GM08714 (cell line): ENCODE results near the gene PYGB.
"Not testable (repeated sequence)": the region's sequence is repeated elsewhere in the genome, so short reads cannot be mapped to it uniquely, and the experiment has no call there.

ENCODE experiments used
- H3K4me3 ChIP-seq: fragments of 200-500 bp; sonication (Bioruptor generic); 2 replicates; pipeline ENCODE4 v1.5.1; 2014; ENCODE audit warnings: mild to moderate bottlenecking, low read length, inconsistent platforms
- ZNF274 ChIP-seq: IDR thresholded peaks from 2 replicates; pipeline ENCODE4 v1.6.1; 2012; ENCODE audit warnings: mild to moderate bottlenecking, low read depth, low read length

Gene PYGB

DNA sequence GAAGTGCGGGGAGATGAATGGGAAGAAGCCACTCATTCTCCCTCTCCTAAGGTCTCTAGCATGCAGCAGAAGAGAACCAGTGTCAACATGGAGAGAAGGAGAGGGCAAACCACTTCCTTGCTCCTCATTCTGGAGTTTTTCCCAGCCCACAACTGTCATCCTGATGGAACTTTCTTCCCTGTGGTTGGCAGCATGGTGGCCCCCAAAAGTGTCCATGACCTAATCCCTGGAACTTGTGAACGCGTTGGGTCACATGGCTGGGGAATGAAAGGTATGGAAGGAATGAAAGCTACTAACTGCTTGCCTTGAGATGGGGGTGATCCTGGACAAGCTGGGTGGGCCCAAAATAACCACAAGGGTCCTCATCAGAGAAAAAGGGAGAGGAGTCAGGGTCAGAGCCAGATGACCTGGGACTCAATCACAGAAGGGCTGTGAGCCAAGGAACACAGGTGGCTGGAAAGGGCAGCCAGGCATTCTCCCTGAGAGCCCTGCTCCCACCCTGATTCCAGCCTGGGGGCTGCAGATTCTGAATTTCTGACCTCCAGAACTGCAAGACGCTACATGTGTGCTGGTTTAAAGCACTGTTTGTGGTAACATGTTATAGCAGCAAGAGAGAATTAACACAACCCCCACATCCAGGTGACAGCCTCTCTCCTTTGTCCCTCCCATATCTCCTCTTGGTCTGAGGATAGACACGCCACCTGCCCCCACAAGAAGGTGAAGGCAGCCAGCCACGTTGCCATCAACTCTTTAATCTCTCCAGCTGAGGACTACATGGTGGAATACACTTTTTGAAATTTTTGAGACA is 63.2 kb downstream of the PYGB start:
- peak overlapping the region; percentile 11; the same call in 1 of the 2 replicates for H3K4me3 ChIP-seq
- TF ChIP-seq ZNF274 = no peak

DNA sequence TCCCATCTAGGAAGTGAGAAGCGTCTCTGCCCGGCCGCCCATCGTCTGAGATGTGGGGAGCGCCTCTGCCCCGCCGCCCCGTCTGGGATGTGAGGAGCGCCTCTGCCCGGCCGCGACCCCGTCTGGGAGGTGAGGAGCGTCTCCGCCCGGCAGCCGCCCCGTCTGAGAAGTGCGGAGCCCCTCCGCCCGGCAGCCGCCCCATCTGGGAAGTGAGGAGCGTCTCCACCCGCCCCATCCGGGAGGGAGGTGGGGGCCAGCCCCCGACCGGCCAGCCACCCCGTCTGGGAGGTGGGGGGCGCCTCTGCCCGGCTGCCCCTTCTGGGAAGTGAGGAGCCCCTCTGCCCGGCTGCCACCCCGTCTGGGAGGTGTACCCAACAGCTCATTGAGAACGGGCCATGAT is 64.8 kb downstream of the PYGB start:
- H3K4me3 ChIP-seq = not testable (repeated sequence)

DNA sequence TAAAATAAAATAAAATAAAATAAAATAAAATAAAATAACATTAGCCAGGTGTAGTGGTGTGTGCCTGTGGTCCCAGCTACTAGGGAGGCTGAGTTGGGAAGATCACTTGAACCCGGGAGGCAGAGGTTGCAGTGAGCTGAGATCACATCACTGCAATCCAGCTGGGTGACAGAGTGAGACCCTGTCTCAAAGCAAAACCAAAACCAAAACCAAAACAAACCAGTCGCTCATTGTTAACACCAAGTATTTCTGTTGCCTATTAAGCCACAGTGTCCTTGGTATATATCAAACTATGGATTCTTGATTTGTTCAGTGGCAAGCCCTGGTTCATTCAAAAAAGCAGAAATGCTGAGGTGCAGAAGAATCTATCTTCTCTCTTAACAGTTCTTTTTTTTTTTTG is 65.7 kb downstream of the PYGB start:
- no peak for TF ChIP-seq ZNF274
- no peak overlapping the region for H3K4me3 ChIP-seq

DNA sequence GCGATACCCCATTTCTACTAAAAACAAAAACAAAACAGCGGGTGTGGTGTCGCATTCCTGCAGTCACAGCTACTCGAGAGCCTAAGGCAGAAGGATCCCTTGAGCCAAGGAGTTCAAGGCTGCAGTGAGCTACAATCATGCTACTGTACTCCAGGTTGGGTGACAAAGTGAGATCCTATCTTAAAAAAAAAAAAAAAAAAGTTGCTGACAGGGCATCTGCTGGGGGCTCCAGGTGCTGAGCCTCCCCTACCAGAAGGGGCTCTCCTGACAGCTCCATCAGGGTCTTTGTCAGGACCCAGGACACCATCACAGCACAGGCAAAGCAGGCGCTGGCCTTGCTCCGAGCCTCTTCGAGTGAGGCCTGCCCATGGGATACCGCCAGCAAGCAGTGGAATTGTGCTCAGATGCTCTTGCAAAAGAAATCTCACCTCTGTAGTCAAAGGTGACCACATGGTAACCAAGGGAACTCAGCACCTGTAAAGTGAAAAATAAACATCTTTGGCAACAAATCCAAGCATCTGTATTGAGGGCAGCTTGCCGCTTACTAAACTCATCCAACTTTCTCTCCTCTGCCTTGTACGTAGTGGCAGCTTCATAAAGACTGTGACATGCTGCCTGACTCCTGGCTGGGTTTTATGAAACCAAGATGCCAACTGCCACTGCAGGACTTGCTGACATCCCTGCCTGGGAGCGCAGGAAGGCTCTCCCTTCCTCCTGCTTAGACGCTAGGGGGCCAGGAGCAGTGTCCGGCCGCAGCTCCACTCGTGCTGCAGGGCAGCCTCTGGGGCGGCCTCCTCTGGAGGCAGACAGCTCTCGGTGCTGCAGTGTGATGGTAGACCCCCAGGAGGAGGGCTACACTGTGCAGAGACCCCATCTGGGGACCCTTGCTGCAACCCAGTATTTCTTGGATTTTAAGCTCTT is 66.9 kb downstream of the PYGB start:
- no peak for TF ChIP-seq ZNF274
- H3K4me3 ChIP-seq = no peak overlapping the region

DNA sequence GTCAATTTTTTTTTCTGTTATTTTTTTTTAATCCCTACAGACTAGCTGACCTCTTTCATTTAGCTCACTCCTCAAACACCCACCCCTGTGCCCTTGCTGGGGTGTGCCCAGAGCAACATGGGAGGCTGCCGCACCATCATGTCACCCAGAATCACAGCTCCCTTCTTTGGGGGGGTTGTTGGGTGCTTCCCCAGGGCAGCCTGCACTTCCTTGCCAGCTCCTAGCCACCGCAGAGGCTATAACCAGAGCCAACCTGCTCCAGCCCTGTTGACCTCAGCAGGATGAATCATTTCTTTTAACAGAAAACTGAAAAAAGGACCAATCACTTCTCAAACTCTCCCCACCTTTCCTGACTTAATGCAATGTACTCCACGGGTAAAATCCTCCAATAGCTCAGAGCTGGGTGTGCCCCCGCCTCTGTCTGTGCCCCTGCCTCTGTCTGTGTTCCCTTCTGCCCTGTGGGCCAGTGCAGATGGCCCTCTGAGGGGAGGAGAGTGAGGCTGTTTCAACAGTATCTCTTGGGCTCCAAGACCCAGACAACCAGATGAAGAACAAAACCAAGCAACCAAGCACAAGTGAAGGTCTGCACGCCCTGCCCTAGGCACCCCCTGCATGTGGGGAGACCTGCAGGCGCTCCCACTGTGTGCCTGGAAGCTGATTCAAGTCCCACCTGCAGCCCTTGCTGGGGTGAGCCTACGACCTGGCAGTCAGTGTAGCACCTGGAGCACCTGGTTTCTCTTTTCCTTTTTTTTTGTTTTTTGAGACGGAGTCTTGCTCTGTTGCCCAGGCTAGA is 67.7 kb downstream of the PYGB start:
- TF ChIP-seq ZNF274 = no peak
- H3K4me3 ChIP-seq = no peak overlapping the region

DNA sequence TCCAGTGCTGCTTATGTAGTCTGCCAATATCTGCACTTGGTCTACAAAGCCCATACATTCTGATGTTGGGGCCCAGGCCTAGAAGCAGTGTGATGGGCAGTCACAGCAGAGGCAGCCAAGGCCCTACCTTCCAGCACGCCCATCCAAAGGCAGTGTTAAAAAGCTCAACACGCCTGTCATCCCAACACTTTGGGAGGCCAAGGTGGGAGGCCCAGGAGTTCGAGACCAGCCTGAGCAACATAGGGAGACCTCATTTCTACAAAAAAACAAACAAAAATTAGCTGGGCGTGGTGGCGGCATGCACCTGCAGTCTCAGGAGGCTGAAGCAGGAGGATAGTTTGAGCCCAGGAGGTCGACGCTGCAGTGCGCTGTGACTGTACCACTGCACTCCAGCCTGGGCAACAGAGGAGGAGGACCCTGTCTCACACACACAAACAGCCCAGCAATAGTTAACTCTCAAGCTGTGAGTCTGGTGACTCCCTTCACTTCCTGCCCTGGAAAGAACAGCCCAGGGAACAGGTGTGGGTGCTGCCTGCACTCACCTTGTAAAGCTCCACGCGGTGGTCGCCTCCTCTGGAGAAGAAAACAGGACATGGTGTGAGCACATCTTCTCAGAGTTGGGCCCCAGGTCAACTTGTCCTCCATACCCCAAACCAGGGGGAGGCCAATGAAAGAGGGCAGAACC is 68.8 kb downstream of the PYGB start:
- TF ChIP-seq ZNF274 = no peak
- no peak overlapping the region for H3K4me3 ChIP-seq

DNA sequence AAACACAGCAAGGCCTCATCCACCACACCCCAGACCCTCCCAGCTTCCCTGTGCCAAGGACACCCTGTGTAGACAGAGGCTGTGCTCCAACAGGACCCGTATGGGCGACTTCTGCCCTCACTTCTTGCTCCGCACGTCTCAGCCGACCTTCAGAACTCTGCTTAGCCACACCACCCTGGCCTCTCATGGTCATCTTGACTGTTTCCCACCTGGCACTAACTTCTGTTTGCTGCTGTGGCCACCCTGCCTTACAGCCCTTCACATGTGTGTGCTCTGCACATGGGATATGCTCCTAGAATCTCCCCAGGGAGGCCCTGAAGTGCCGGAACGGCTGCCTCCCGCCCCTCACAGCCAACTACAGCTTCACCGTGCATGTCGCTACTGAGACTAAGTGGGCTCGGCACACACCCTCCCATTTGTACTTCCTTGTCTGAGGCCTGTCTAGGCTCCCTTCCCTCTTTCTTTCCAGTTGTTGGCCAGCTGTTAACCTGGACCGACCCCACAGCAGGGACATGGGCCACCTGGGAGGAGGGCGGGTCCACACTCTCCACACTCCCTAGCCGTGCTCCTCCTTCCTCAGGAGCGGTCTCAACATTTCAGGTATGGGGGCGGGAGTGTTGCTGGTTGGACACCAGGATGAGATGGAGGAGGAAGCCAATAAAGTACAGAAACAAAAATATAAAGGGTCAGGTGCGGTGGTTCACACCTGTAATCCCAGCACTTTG is 69.6 kb downstream of the PYGB start:
- H3K4me3 ChIP-seq = no peak overlapping the region
- TF ChIP-seq ZNF274 = no peak

DNA sequence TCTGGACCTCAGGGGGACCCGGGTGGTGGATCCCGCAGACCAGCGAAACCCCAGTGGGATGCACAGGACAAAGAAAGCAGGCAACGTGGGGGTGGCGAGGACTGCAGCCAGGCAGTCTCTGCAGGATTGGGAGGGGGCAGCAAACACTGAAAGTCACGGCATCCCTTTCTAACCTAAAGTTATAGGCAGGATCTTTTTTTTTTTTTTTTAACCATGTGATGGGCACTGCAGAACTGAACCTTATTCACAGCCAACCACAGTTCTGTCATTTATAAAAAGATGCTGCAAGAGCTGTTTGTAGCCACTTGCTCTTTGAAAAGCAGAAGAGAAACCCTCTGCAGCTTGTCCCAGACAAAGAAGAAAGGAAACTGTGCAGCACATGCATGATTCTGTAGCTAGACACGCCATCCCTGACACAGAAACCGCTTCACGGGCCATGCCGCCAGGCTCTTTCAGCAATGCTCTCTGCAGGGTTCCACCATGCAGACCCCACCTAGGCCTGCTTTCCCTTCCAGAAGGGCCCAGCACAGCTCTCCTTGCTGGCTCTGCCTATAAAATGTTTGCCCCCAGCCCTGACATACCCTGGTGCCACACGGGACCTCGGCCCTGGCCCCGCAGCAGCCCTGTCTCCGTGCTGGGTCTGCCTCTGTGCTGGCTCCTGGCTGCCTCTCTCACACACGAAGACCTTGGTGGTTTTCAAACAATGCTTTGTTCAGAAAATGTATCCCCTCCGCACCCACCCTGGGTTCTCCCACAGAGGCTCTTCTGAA is 70.8 kb downstream of the PYGB start:
- TF ChIP-seq ZNF274 = no peak
- peak overlapping the region; percentile 11; the same call in 1 of the 2 replicates for H3K4me3 ChIP-seq

DNA sequence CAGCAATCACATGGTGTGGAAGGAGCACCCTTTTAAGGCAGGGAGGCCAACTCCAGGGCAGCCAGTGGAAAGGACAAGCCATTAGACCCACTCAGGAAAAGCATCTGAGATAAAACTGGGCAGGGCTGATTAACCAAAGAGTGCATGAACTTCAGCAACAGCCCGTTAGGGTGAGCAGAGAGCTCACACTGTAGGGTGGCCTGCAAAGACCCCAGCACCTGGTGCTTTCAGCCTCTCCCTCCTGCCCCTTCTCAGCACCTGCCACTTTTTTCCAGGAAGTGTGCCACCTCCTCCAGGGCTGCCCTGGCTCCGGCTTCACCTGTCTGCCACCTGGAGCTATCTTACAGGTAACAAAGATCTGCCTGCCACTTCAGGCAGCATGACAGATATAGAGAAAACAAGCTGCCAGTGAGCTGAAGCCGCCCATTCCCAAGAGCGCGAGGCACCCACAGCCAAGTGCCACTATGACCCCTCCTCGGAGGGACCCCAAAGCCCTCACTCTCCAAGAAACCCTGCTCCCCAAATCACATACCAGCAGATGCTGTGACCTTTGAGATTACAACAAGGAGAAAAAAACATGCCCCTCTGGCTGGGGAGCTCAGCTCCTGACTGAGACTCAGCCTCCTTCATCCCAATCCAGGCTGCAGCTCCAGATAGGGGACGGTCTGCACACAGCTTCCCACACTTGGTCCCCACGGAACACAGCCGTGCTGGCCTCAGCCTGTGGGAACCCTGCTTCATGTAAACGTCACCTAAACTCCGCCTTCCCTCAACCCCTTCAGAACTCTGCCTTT is 71.6 kb downstream of the PYGB start:
- TF ChIP-seq ZNF274 = no peak
- no peak overlapping the region for H3K4me3 ChIP-seq

DNA sequence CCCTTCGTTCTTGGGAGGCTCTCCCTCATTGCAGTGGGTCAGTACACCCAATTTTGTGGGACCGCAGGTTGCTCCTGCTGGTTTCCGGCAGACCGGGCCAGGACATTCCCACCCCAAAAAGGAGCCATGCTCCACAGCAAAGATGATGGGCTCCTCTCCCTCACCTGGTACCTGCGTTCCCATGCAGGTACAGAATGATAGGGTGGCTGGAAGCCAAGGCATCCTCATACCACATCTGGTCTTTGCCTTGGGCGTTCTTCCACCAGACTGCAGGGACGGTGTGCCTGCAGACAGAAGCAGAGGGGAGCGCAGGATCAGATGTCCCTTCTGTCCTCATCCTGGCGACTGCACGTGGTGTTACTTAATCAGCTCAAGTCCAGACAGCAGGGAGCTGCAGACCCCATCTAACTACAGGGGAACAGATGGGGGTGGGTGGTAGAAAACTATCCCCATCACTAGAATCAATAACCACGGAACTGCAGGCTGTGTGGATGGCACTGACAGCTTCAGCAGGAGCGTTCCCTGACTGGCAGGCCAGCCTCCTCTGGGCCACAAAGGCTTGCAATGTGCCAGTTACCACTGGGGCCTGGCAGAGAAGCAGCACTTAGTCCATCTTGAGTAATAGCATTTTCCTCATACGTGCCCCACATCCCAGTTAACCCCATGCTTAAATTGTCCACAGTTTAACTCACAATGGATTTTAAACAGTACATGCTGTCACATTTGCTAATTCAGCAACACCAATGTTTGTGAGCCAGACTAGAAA is 72.3 kb downstream of the PYGB start:
- H3K4me3 ChIP-seq = no peak overlapping the region
- no peak for TF ChIP-seq ZNF274

DNA sequence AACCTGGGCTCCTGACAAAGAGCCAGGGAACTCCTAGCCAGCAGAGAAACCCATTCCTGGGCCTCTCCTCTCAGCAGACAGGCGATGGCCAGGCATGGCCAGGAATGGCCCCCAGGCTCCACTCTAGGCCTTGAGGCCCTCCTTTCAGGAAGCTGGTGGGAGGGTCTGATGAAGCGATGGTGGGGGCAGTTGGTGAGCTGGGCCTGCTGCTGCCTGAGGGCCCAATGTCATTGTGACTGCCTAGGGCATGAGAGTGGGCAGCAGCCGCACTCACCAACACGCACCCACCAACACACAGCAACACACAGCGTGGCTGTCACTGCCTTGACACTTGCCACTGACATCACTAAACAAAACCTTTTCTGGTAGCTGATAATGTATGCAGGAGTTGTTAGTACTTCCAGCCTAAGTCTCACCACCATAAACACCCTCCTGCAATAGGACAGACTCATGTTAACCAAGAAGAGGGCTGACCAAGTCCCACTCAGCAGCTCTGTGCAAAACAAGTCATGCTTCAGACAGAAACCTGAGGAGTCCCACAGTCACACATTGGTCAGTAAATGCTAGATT is 73.5 kb downstream of the PYGB start:
- TF ChIP-seq ZNF274 = no peak
- no peak overlapping the region for H3K4me3 ChIP-seq
